Liver (tissue), 9 donors: Measurements from ENCODE around the gene HDHD3. TPM values are rescaled to one million over a fixed set of nuclear protein-coding genes. Genes with fewer than 3 reads are reported as not detected.
A peak's percentile ranks its signal among the peaks of the same experiment; 100 is the strongest.

Source experiments
- DNase-seq: peaks from one replicate; pipeline ENCODE4 v3.0.0-alpha.2; 2017; ENCODE audit warnings: low spot score
- H3K27ac ChIP-seq, 2 donors: one replicate each; pipeline ENCODE4 v1.7.0; 2013; ENCODE audit warnings: inconsistent platforms in 2 of 2, low read length in 2 of 2, control low read depth in 1 of 2, low read depth in 1 of 2, mild to moderate bottlenecking in 1 of 2
- H3K27me3 ChIP-seq, 4 donors: one replicate each; pipeline versions ENCODE4 v1.6.1 to v1.7.0; 2013; ENCODE audit warnings: low read length in 3 of 4, inconsistent platforms in 1 of 4, mild to moderate bottlenecking in 1 of 4, moderate library complexity in 1 of 4; ENCODE audit not compliant: control insufficient read depth in 4 of 4, insufficient read depth in 4 of 4
- H3K36me3 ChIP-seq, 4 donors: one replicate each; pipeline versions ENCODE4 v1.6.1 to v1.7.0; 2013; ENCODE audit warnings: low read length in 3 of 4, mild to moderate bottlenecking in 3 of 4, low read depth in 1 of 4, moderate library complexity in 1 of 4; ENCODE audit not compliant: control insufficient read depth in 4 of 4, insufficient read depth in 3 of 4
- H3K4me1 ChIP-seq, 4 donors: one replicate each; pipeline versions ENCODE4 v1.6.1 to v1.7.0; 2013; ENCODE audit warnings: low read length in 3 of 4, mild to moderate bottlenecking in 3 of 4, moderate library complexity in 1 of 4; ENCODE audit not compliant: control insufficient read depth in 4 of 4, insufficient read depth in 4 of 4
- H3K4me3 ChIP-seq, 3 donors: one replicate each; pipeline versions ENCODE4 v1.6.1 to v1.7.0; 2013; ENCODE audit warnings: low read length in 3 of 3, control low read depth in 1 of 3, low read depth in 1 of 3, mild to moderate bottlenecking in 1 of 3
- H3K9ac ChIP-seq, 2 donors: one replicate each; pipeline ENCODE4 v1.7.0; 2013; ENCODE audit warnings: low read length in 2 of 2, mild to moderate bottlenecking in 2 of 2, moderate library complexity in 2 of 2, control low read depth in 1 of 2, low read depth in 1 of 2
- H3K9me3 ChIP-seq, 4 donors: one replicate each; pipeline versions ENCODE4 v1.6.1 to v1.7.0; 2013; ENCODE audit warnings: low read length in 3 of 4; ENCODE audit not compliant: control insufficient read depth in 4 of 4
- EGR1 ChIP-seq, 2 donors: IDR thresholded peaks; 2 replicates each; pipeline ENCODE4 v1.6.1; 2016 to 2018; ENCODE audit warnings: antibody characterized with exemption in 2 of 2, low read depth in 2 of 2
- FOXA1 ChIP-seq: IDR thresholded peaks from 2 replicates; pipeline ENCODE4 v1.6.1; 2016; ENCODE audit warnings: antibody characterized with exemption
- FOXA2 ChIP-seq: IDR thresholded peaks from 2 replicates; pipeline ENCODE4 v1.6.1; 2016; ENCODE audit warnings: antibody characterized with exemption
- GABPA ChIP-seq, 2 donors: IDR thresholded peaks in 1 of 2; conservative IDR thresholded peaks in 1 of 2; 2 replicates each; pipeline ENCODE4 v1.6.1; 2016; ENCODE audit warnings: antibody characterized with exemption in 2 of 2, mild to moderate bottlenecking in 1 of 2, moderate library complexity in 1 of 2
- HNF4A ChIP-seq, 2 donors: conservative IDR thresholded peaks; 2 replicates each; pipeline ENCODE4 v1.6.1; 2016; ENCODE audit warnings: antibody characterized with exemption in 2 of 2, mild to moderate bottlenecking in 2 of 2
- HNF4G ChIP-seq: IDR thresholded peaks from 2 replicates; pipeline ENCODE4 v1.6.1; 2016; ENCODE audit warnings: antibody characterized with exemption
- JUND ChIP-seq, 2 donors: IDR thresholded peaks; 2 replicates each; pipeline ENCODE4 v1.6.1; 2016; ENCODE audit warnings: antibody characterized with exemption in 2 of 2
- NR2F2 ChIP-seq: IDR thresholded peaks from 2 replicates; pipeline ENCODE4 v1.6.1; 2016; ENCODE audit warnings: antibody characterized with exemption
- RAD21 ChIP-seq, 2 donors: IDR thresholded peaks; 2 replicates each; pipeline ENCODE4 v1.6.1; 2016; ENCODE audit warnings: antibody characterized with exemption in 2 of 2, mild to moderate bottlenecking in 2 of 2
- RXRA ChIP-seq, 2 donors: IDR thresholded peaks; 2 replicates each; pipeline ENCODE4 v1.6.1; 2017 to 2018; ENCODE audit warnings: antibody characterized with exemption in 2 of 2, mild to moderate bottlenecking in 1 of 2
- SP1 ChIP-seq: IDR thresholded peaks from 2 replicates; pipeline ENCODE4 v1.6.1; 2018; ENCODE audit warnings: antibody characterized with exemption, mild to moderate bottlenecking
- TAF1 ChIP-seq: conservative IDR thresholded peaks from 2 replicates; pipeline ENCODE4 v1.6.1; 2016; ENCODE audit warnings: antibody characterized with exemption, mild to moderate bottlenecking
- WGBS: extraction: QIAGEN DNeasy Blood & Tissue Kit; methylation state at CpG from one replicate; pipeline ENCODE4 v1.1.7; 2013; 5-methylcytosine and 5-hydroxymethylcytosine counted together
- polyA plus RNA-seq, 2 donors: library from polyadenylated mRNA; stranded (reverse) in 1 of 2; unstranded in 1 of 2; fragments of 200-250 nt in 1 of 2; fragments of >200 nt in 1 of 2; fragmentation: Nextera tagmentation in 1 of 2; extraction: Ambion mirVana in 1 of 2; gene quantifications; one replicate each; pipeline versions ENCODE4 v1.2.1 to v1.2.3, GENCODE V29; 2013 to 2015
- total RNA-seq, 2 donors: library from RNA; depleted of rRNA; stranded (reverse); fragments of >200 nt; gene quantifications; one replicate each; pipeline ENCODE4 v1.2.3, GENCODE V29; 2014
- TF ChIP-seq, protein P1 (sequence below): IDR thresholded peaks from 2 replicates; pipeline ENCODE4 v1.6.1; 2016; ENCODE audit warnings: antibody characterized with exemption
- TF ChIP-seq, protein P2 (sequence below): fragments of 150-350 bp; IDR thresholded peaks from 2 replicates; pipeline ENCODE4 v1.5.1; 2017; ENCODE audit warnings: improper control_type of control experiment, low read depth, low read length; ENCODE audit not compliant: missing input control
- TF ChIP-seq, protein P3 (sequence below): IDR thresholded peaks from 2 replicates; pipeline ENCODE4 v1.6.1; 2016; ENCODE audit warnings: antibody characterized with exemption, mild to moderate bottlenecking
- TF ChIP-seq, protein P4 (sequence below): IDR thresholded peaks from 2 replicates; pipeline ENCODE4 v1.6.1; 2016; ENCODE audit warnings: antibody characterized with exemption
- TF ChIP-seq, protein P5 (sequence below): IDR thresholded peaks from 2 replicates; pipeline ENCODE4 v1.6.1; 2016; ENCODE audit warnings: antibody characterized with exemption
- donor health status: healthy.
- donor health status: healthy.
- donor health status: healthy.
- donor health status: healthy.
- donor health status: healthy.

Gene HDHD3
- total and polyA plus RNA-seq, 4 donors, result 26.9 to 63.6 (median 61.0) TPM

DNA sequence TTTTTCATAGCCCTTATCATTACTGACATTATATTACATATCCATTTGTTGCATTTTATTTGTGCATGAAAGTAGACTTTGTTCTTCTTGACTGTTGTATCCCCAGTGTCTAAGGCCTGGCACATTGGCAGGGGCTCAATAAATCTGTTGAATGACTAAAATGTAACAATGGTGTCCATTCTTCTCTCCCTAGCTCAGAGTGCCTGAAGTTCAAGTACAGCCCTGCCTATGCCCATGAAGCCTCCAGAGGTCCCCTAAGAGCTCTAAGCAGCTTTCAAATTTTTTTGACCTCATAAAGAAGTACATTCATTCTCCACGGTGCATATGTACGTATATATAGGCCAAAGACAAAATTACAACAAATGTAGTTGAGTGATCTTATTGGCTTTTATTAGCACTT lies 31.6 kb downstream of the HDHD3 start (continued):
- TF ChIP-seq, protein P1, sequence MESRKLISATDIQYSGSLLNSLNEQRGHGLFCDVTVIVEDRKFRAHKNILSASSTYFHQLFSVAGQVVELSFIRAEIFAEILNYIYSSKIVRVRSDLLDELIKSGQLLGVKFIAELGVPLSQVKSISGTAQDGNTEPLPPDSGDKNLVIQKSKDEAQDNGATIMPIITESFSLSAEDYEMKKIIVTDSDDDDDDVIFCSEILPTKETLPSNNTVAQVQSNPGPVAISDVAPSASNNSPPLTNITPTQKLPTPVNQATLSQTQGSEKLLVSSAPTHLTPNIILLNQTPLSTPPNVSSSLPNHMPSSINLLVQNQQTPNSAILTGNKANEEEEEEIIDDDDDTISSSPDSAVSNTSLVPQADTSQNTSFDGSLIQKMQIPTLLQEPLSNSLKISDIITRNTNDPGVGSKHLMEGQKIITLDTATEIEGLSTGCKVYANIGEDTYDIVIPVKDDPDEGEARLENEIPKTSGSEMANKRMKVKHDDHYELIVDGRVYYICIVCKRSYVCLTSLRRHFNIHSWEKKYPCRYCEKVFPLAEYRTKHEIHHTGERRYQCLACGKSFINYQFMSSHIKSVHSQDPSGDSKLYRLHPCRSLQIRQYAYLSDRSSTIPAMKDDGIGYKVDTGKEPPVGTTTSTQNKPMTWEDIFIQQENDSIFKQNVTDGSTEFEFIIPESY, result no peak
- TF ChIP-seq JUND (IDR thresholded peaks at IDR 0.05), result no peak
- no peak for TF ChIP-seq HNF4G

DNA sequence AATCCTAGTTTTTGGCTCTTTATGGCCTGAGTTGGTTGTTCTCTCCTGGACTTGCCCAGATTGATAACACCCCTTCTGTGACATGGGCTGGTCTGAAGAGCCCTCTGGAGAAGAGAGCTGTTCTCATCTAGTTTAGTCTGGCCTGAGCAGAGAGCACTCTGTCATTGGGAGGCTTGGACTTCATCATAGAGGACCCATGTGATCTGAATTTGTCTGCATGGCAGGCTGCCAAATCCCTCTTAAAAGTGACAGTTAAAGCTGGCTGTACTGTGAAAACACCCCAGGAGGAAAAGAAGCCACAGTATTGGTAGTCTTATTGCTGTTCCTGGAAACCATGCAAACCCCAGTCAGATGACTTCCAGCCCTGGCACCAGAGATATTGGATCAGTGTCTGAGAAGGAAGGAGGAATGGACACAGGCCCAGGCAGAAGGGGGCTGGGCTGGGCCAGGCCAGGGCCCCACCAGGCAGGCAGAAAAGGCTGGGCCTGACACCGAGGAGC lies 33.0 kb downstream of the HDHD3 start:
- TF ChIP-seq FOXA1 (no peak), SP1 (peak; percentile 20), HNF4A (conservative IDR thresholded peaks at IDR 0.05) (peak; percentile 15 to 19)
- TF ChIP-seq, protein P1, result no peak
- Histone ChIP-seq H3K27me3 (no peaks in the 10 kb centered on the region), H3K9ac (no peak overlapping the region), H3K36me3 (no peaks in the 10 kb centered on the region), H3K4me1 (peaks cover 8 to 21% (median 15%) of the 10 kb centered on the region in 4 donors), H3K4me3 (no peak overlapping the region), H3K27ac (peak overlapping the region; percentile 32 to 61), H3K9me3 (no peaks in the 10 kb centered on the region)
- peak; percentile 81 for DNase-seq
- 58% methylated on average over 1 of the region's 1 CpG for WGBS

DNA sequence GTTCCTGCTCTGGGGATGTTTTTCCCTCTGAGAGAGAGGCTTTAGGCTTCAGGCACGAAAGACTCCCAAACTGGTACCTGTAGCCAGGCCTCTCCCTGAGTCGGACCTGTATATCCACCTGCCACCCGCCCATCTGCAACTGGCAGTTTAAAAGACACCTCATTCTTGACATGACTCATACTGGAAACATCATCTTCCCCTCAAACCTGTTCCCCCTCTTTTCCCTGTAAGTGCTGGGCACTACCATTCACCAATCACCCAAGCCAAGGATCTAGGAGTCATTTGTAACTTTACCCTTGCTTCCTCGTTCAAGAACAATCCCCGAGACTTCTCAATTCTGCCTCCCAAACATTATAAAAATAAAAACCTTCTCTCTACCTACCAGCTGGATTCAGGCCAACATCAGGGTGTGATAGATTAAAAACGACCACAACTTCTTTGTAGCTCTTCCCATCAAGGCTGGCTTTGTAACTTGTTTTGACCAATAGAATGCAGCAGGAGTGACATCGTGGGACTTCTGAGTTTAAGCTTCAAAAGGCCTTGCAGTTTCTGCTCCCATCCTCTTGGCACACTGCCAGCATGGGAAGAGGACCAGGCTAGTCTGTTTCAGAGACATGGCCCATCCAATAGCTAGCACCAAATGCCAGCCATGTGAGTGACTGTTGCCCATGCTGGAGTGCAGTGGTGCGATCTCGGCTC lies 34.9 kb downstream of the HDHD3 start:
- no peak overlapping the region for H3K27ac ChIP-seq
- peak; percentile 40 for DNase-seq
- H3K27me3 ChIP-seq, result no peaks in the 10 kb centered on the region
- no peak overlapping the region for H3K4me3 ChIP-seq
- peaks cover 8 to 21% (median 15%) of the 10 kb centered on the region in 4 donors for H3K4me1 ChIP-seq
- H3K9ac ChIP-seq, result no peak overlapping the region
- H3K36me3 ChIP-seq, result no peaks in the 10 kb centered on the region
- WGBS, result 76% methylated on average over 9 of the region's 9 CpGs
- no peaks in the 10 kb centered on the region for H3K9me3 ChIP-seq
- TF ChIP-seq, protein P2, sequence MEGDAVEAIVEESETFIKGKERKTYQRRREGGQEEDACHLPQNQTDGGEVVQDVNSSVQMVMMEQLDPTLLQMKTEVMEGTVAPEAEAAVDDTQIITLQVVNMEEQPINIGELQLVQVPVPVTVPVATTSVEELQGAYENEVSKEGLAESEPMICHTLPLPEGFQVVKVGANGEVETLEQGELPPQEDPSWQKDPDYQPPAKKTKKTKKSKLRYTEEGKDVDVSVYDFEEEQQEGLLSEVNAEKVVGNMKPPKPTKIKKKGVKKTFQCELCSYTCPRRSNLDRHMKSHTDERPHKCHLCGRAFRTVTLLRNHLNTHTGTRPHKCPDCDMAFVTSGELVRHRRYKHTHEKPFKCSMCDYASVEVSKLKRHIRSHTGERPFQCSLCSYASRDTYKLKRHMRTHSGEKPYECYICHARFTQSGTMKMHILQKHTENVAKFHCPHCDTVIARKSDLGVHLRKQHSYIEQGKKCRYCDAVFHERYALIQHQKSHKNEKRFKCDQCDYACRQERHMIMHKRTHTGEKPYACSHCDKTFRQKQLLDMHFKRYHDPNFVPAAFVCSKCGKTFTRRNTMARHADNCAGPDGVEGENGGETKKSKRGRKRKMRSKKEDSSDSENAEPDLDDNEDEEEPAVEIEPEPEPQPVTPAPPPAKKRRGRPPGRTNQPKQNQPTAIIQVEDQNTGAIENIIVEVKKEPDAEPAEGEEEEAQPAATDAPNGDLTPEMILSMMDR, result no peak
- TF ChIP-seq, protein P1, result no peak
- TF ChIP-seq, protein P3, sequence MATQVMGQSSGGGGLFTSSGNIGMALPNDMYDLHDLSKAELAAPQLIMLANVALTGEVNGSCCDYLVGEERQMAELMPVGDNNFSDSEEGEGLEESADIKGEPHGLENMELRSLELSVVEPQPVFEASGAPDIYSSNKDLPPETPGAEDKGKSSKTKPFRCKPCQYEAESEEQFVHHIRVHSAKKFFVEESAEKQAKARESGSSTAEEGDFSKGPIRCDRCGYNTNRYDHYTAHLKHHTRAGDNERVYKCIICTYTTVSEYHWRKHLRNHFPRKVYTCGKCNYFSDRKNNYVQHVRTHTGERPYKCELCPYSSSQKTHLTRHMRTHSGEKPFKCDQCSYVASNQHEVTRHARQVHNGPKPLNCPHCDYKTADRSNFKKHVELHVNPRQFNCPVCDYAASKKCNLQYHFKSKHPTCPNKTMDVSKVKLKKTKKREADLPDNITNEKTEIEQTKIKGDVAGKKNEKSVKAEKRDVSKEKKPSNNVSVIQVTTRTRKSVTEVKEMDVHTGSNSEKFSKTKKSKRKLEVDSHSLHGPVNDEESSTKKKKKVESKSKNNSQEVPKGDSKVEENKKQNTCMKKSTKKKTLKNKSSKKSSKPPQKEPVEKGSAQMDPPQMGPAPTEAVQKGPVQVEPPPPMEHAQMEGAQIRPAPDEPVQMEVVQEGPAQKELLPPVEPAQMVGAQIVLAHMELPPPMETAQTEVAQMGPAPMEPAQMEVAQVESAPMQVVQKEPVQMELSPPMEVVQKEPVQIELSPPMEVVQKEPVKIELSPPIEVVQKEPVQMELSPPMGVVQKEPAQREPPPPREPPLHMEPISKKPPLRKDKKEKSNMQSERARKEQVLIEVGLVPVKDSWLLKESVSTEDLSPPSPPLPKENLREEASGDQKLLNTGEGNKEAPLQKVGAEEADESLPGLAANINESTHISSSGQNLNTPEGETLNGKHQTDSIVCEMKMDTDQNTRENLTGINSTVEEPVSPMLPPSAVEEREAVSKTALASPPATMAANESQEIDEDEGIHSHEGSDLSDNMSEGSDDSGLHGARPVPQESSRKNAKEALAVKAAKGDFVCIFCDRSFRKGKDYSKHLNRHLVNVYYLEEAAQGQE, result no peak
- TF ChIP-seq, protein P4, sequence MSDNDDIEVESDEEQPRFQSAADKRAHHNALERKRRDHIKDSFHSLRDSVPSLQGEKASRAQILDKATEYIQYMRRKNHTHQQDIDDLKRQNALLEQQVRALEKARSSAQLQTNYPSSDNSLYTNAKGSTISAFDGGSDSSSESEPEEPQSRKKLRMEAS, result no peak
- TF ChIP-seq HNF4A (conservative IDR thresholded peaks at IDR 0.05) (no peak), GABPA (IDR thresholded peaks at IDR 0.05 in 1 of 2, conservative IDR thresholded peaks at IDR 0.05 in 1 of 2) (no peak), FOXA1 (no peak), EGR1 (IDR thresholded peaks at IDR 0.05; ENCODE audit: low read depth in 2 of 2) (no peak), RXRA (IDR thresholded peaks at IDR 0.05) (no peak), RAD21 (IDR thresholded peaks at IDR 0.05) (no peak), SP1 (no peak), NR2F2 (no peak), HNF4G (no peak), JUND (IDR thresholded peaks at IDR 0.05) (no peak), TAF1 (no peak), FOXA2 (no peak)
- TF ChIP-seq, protein P5, sequence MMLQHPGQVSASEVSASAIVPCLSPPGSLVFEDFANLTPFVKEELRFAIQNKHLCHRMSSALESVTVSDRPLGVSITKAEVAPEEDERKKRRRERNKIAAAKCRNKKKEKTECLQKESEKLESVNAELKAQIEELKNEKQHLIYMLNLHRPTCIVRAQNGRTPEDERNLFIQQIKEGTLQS, result no peak
